Ovary (tissue), 9 donors: Measurements from ENCODE around the gene MINDY2. TPM values are rescaled to one million over a fixed set of nuclear protein-coding genes. Genes with fewer than 3 reads are reported as not detected.
"Not testable (repeated sequence)": the region's sequence is repeated elsewhere in the genome, so short reads cannot be mapped to it uniquely, and the experiment has no call there.

Experiments
- DNase-seq, 5 donors: peaks; one replicate each; pipeline ENCODE4 v3.0.0-alpha.2; 2019 to 2020
- H3K27ac ChIP-seq, 2 donors: fragments of 200-600 bp; one replicate each; pipeline versions ENCODE4 v1.5.1 to v1.8.0; 2019 to 2022
- H3K27me3 ChIP-seq: fragments of 200-600 bp; one replicate; pipeline ENCODE4 v1.8.0; 2022
- H3K36me3 ChIP-seq: fragments of 200-600 bp; sonication (generic); one replicate; pipeline ENCODE4 v1.5.1; 2019
- H3K4me1 ChIP-seq: one replicate; pipeline ENCODE4 v1.8.1; 2013; ENCODE audit warnings: mild to moderate bottlenecking, moderate library complexity; ENCODE audit not compliant: insufficient read depth
- H3K4me3 ChIP-seq: fragments of 200-600 bp; sonication (generic); one replicate; pipeline ENCODE4 v1.5.1; 2017
- H3K9me3 ChIP-seq, 2 donors: fragments of 200-600 bp in 1 of 2; sonication (generic) in 1 of 2; one replicate each; pipeline versions ENCODE4 v1.5.1 to v1.8.1; 2013 to 2019; ENCODE audit warnings: mild to moderate bottlenecking in 1 of 2, moderate library complexity in 1 of 2
- CTCF ChIP-seq, 3 donors: fragments of 450-650 bp in 2 of 3; fragments of 200-600 bp in 1 of 3; IDR thresholded peaks; one replicate each; pipeline versions ENCODE4 v1.5.1 to v1.8.0; 2016 to 2022; ENCODE audit warnings: antibody characterized with exemption in 3 of 3, mild to moderate bottlenecking in 1 of 3
- EP300 ChIP-seq: sonication (generic); formaldehyde crosslinking; IDR thresholded peaks from one replicate; pipeline ENCODE4 v1.6.1; 2017; ENCODE audit warnings: antibody characterized with exemption
- POLR2A ChIP-seq: fragments of 450-650 bp; IDR thresholded peaks from one replicate; pipeline ENCODE4 v1.6.1; 2017; ENCODE audit warnings: antibody characterized with exemption, mild to moderate bottlenecking, moderate library complexity
- WGBS, 3 donors: extraction: QIAGEN DNeasy Blood & Tissue Kit in 1 of 3; methylation state at CpG; one replicate each; pipeline versions ENCODE4 v1.1.5 to v1.1.7; 2013 to 2017; 5-methylcytosine and 5-hydroxymethylcytosine counted together
- intact Hi-C, 4 donors: fragments of 100-400 bp; cut with DNase I; formaldehyde crosslinking; loops; one replicate each; pipeline versions ENCODE4 v1.11.0 to v1.15.1; 2022 to 2023
- polyA plus RNA-seq, 2 donors: library from polyadenylated mRNA; stranded (reverse); fragments of 200-250 nt in 1 of 2; fragments of 350-450 nt in 1 of 2; fragmentation: Illumina TruSeq in 1 of 2; extraction: RNeasy Lipid Tissue Mini Kit (QIAGEN cat#74804) in 1 of 2; gene quantifications; one replicate each; pipeline ENCODE4 v1.2.3, GENCODE V29; 2013 to 2014
- total RNA-seq, 7 donors: library from RNA; depleted of rRNA in 2 of 7; stranded (reverse); fragments of >200 nt in 2 of 7; fragmentation: NEBNext Ultra II Directional in 3 of 7; extraction: Animal tissue kit (Norgen Biotek cat#: 25700) in 3 of 7; gene quantifications; one replicate each; pipeline versions ENCODE4 v1.1.0 to v1.2.4, GENCODE V29; 2016 to 2023
- donor health status: DM: no; HTN: no; CAD: no; lungs with moderate emphysema.
- donor health status: DM: no; HTN: no; CAD: no.
- donor health status: Bipolar disorder and iron deficiency.
- donor health status: DM: yes; HTN: yes; CAD: no.
- donor health status: DM: no; HTN: no; CAD: no.
- donor health status: DM: yes; HTN: yes; CAD: no.

MINDY2 gene
- total and polyA plus RNA-seq, 9 donors = 5.7 to 32.6 (median 18.0) TPM

- 92 to 100% (median 94%) methylated on average over 1 of the region's 1 CpG for WGBS, 3 donors
- intact Hi-C loops = no loop called here
- no peak for DNase-seq
These were observed 68.4 kb downstream of the MINDY2 start for GRCh38 chr15:58839485-58839884.

GRCh38 chr15:58840048-58840447 lies 68.9 kb downstream of the MINDY2 start:
- Histone ChIP-seq H3K9me3 (no peaks in the 10 kb centered on the region), H3K36me3 (no peaks in the 10 kb centered on the region), H3K27me3 (no peaks in the 10 kb centered on the region), H3K27ac (no peak overlapping the region), H3K4me3 (no peak overlapping the region), H3K4me1 (no peaks in the 10 kb centered on the region)
- 61 to 63% (median 62%) methylated on average over 8 of the region's 8 CpGs for WGBS, 3 donors
- TF ChIP-seq EP300 (no peak), POLR2A (no peak), CTCF (IDR thresholded peaks at IDR 0.05) (no peak)
- intact Hi-C loops = no loop called here
- no peak for DNase-seq

More at GRCh38 chr15:58839485-58839884, 68.4 kb downstream of the MINDY2 start:
- Histone ChIP-seq H3K27me3 (no peaks in the 10 kb centered on the region), H3K27ac (no peak overlapping the region), H3K4me3 (no peak overlapping the region), H3K36me3 (no peaks in the 10 kb centered on the region), H3K4me1 (no peaks in the 10 kb centered on the region), H3K9me3 (no peaks in the 10 kb centered on the region)
- TF ChIP-seq EP300 (no peak), POLR2A (no peak), CTCF (IDR thresholded peaks at IDR 0.05) (no peak)

GRCh38 chr15:58842713-58843396 lies 71.8 kb downstream of the MINDY2 start:
- Histone ChIP-seq H3K27me3 (no peaks in the 10 kb centered on the region), H3K4me1 (no peaks in the 10 kb centered on the region), H3K9me3 (no peaks in the 10 kb centered on the region), H3K36me3 (no peaks in the 10 kb centered on the region), H3K27ac (no peak overlapping the region), H3K4me3 (no peak overlapping the region)
- DNase-seq = no peak
- 94 to 100% (median 98%) methylated on average over 4 of the region's 4 CpGs for WGBS, 3 donors
- TF ChIP-seq POLR2A (no peak), CTCF (IDR thresholded peaks at IDR 0.05) (no peak), EP300 (no peak)
- intact Hi-C loops = no loop called here

- DNase-seq, H3K4me1 ChIP-seq, H3K36me3 ChIP-seq, H3K27ac ChIP-seq, H3K4me3 ChIP-seq, H3K27me3 ChIP-seq, H3K9me3 ChIP-seq, intact Hi-C loops: not testable (repeated sequence)
- WGBS, 3 donors = 96 to 98% (median 96%) methylated on average over 3 of the region's 3 CpGs
These were observed 80.1 kb downstream of the MINDY2 start for GRCh38 chr15:58851205-58851604.

- TF ChIP-seq POLR2A = no peak
- no peak for TF ChIP-seq EP300
- TF ChIP-seq CTCF (IDR thresholded peaks at IDR 0.05) = no peak
- DNase-seq = no peak
- Histone ChIP-seq H3K9me3 (no peaks in the 10 kb centered on the region), H3K4me1 (no peaks in the 10 kb centered on the region), H3K4me3 (no peak overlapping the region), H3K27me3 (no peaks in the 10 kb centered on the region), H3K36me3 (no peaks in the 10 kb centered on the region), H3K27ac (no peak overlapping the region)
- WGBS, 3 donors = 85 to 91% (median 90%) methylated on average over 5 of the region's 5 CpGs
- intact Hi-C loops = no loop called here
These were observed 81.2 kb downstream of the MINDY2 start for GRCh38 chr15:58852347-58852746.
